ENCODE data around the gene IQSEC3.

IQSEC3 gene

GRCh38 chr12:115960-116915, 49.7 kb downstream of the IQSEC3 start:
- H3K27me3 ChIP-seq (replicated peaks; ENCODE audit: insufficient read depth, low read length) = peaks cover 14% of the 10 kb centered on the region
- no peak for TF ChIP-seq EZH2 (optimal IDR thresholded peaks at IDR 0.05; ENCODE audit: low read depth, low read length)
- no peak for TF ChIP-seq CTCF (IDR thresholded peaks at IDR 0.05; ENCODE audit: low read length)
- TF ChIP-seq EZH2phosphoT487 (IDR thresholded peaks at IDR 0.05; ENCODE audit: low read length) = no peak
- H3K9ac ChIP-seq (ENCODE audit: low read length) = no peak overlapping the region
- no peak overlapping the region for H3K4me3 ChIP-seq (ENCODE audit: low read length)
- no peaks in the 10 kb centered on the region for H3K36me3 ChIP-seq (replicated peaks; ENCODE audit: insufficient read depth, low read length)
- no peak for DNase-seq
- H4K20me1 ChIP-seq (ENCODE audit: insufficient read depth, low read length) = no peaks in the 10 kb centered on the region
- H3K4me2 ChIP-seq (ENCODE audit: low read depth, low read length) = no peak overlapping the region
- no peak overlapping the region for H2AFZ ChIP-seq (ENCODE audit: low read length)
- peaks cover 8% of the 10 kb centered on the region for H3K4me1 ChIP-seq (ENCODE audit: low read length)
- 0 out of 2 replicates have a peak, but pooled peaks cover 3% of the 10 kb centered on the region for H3F3A ChIP-seq (ENCODE audit: insufficient read depth, low read length)
- no peak overlapping the region for H3K27ac ChIP-seq (ENCODE audit: low read length)
- H3K79me2 ChIP-seq (ENCODE audit: low read length) = no peaks in the 10 kb centered on the region
- H3K9me2 ChIP-seq (replicated peaks; ENCODE audit: insufficient read depth, low read length) = no peaks in the 10 kb centered on the region
- H3K9me3 ChIP-seq (replicated peaks; ENCODE audit: insufficient read depth, low read length) = no peaks in the 10 kb centered on the region

DNA sequence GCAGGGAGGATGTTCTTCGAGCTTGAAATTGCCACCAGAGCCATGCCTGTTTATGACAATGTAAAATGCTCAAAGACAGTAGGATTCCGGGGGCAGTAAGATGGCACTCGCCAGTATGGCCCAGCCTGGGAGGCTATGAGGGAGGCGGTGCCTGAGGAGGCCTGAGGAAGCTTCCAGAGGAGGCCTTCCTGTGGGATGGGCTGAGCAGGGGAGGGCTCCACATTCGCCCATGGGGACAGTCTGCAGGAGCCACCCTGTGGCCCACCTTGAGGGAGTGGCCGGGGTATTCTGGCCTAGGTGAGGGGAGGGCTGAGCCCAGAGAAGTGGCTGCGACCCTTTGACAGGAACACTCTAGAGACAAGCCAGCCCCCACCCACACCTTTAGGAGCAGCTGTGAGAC, 50.7 kb downstream of the IQSEC3 start:
- no peak for TF ChIP-seq EZH2 (optimal IDR thresholded peaks at IDR 0.05; ENCODE audit: low read depth, low read length)
- TF ChIP-seq CTCF (IDR thresholded peaks at IDR 0.05; ENCODE audit: low read length) = no peak
- no peak for TF ChIP-seq EZH2phosphoT487 (IDR thresholded peaks at IDR 0.05; ENCODE audit: low read length)
- Histone ChIP-seq H3K4me2 (ENCODE audit: low read depth, low read length) (no peak overlapping the region), H3K36me3 (replicated peaks; ENCODE audit: insufficient read depth, low read length) (no peaks in the 10 kb centered on the region), H3K9me3 (replicated peaks; ENCODE audit: insufficient read depth, low read length) (no peaks in the 10 kb centered on the region), H4K20me1 (ENCODE audit: insufficient read depth, low read length) (no peaks in the 10 kb centered on the region), H3K27ac (ENCODE audit: low read length) (no peak overlapping the region), H3K79me2 (ENCODE audit: low read length) (no peaks in the 10 kb centered on the region), H2AFZ (ENCODE audit: low read length) (no peak overlapping the region), H3F3A (ENCODE audit: insufficient read depth, low read length) (no peaks in the 10 kb centered on the region), H3K4me1 (ENCODE audit: low read length) (peaks cover 3% of the 10 kb centered on the region), H3K27me3 (replicated peaks; ENCODE audit: insufficient read depth, low read length) (peaks cover 19% of the 10 kb centered on the region), H3K9ac (ENCODE audit: low read length) (no peak overlapping the region), H3K9me2 (replicated peaks; ENCODE audit: insufficient read depth, low read length) (no peaks in the 10 kb centered on the region), H3K4me3 (ENCODE audit: low read length) (no peak overlapping the region)
- DNase-seq = no peak

DNA sequence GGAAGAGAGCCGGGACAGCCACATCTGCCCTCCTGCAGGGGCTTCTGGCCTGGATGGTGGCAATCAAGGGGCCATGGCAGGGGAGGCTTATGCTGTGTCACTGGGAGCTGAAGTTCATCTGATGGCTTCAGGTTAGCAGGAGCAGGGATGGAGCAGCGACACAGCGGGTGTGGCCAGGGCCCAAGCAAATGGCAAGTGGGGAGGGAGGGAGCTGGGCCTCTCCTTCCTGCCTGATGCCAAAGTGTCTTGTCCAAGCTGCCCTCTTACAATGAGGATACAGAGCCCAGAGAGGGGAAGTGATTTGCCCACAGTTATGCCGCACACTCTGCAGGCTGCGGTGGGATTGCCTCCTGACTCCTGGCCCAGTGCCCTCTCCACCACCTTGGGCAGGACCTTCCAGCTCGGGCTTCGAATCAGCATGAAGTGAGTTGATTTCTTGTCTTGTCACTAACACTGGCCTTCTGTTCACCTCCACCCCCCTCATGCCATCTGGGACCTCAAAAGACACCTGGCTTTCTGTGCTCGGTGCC, 51.3 kb downstream of the IQSEC3 start:
- no peaks in the 10 kb centered on the region for H3K4me1 ChIP-seq (ENCODE audit: low read length)
- H3K27me3 ChIP-seq (replicated peaks; ENCODE audit: insufficient read depth, low read length) = peaks cover 19% of the 10 kb centered on the region
- no peaks in the 10 kb centered on the region for H3K36me3 ChIP-seq (replicated peaks; ENCODE audit: insufficient read depth, low read length)
- H3K9ac ChIP-seq (ENCODE audit: low read length) = no peak overlapping the region
- H3K79me2 ChIP-seq (ENCODE audit: low read length) = no peaks in the 10 kb centered on the region
- no peaks in the 10 kb centered on the region for H3F3A ChIP-seq (ENCODE audit: insufficient read depth, low read length)
- H3K27ac ChIP-seq (ENCODE audit: low read length) = no peak overlapping the region
- TF ChIP-seq CTCF (IDR thresholded peaks at IDR 0.05; ENCODE audit: low read length) = no peak
- H4K20me1 ChIP-seq (ENCODE audit: insufficient read depth, low read length) = no peaks in the 10 kb centered on the region
- no peak for DNase-seq
- H3K9me3 ChIP-seq (replicated peaks; ENCODE audit: insufficient read depth, low read length) = no peaks in the 10 kb centered on the region
- H3K4me2 ChIP-seq (ENCODE audit: low read depth, low read length) = no peak overlapping the region
- H3K4me3 ChIP-seq (ENCODE audit: low read length) = no peak overlapping the region
- no peak overlapping the region for H2AFZ ChIP-seq (ENCODE audit: low read length)
- no peaks in the 10 kb centered on the region for H3K9me2 ChIP-seq (replicated peaks; ENCODE audit: insufficient read depth, low read length)
